ENCODE measurements around the gene BACE1-AS.
"Not testable (repeated sequence)": the region's sequence is repeated elsewhere in the genome, so short reads cannot be mapped to it uniquely, and the experiment has no call there.

The BACE1-AS gene

GRCh38 chr11:117290809-117291396 is at the start of gene BACE1-AS:
Gene BACE1-AS, plus strand, starts transcription at chr11:117291346.
- no peak for DNase-seq (ENCODE audit: low read depth in 1 of 2, low spot score in 1 of 2)

- DNase-seq (ENCODE audit: low read depth in 1 of 2, low spot score in 1 of 2) = no peak
Measured at GRCh38 chr11:117248341-117248740, 42.8 kb upstream of the BACE1-AS start.

- no peak for DNase-seq (ENCODE audit: low read depth in 1 of 2, low spot score in 1 of 2)
Measured at GRCh38 chr11:117249571-117249970, 41.6 kb upstream of the BACE1-AS start.

GRCh38 chr11:117251506-117251905 is 39.6 kb upstream of the BACE1-AS start:
- DNase-seq (ENCODE audit: low read depth in 1 of 2, low spot score in 1 of 2) = no peak

GRCh38 chr11:117255966-117256365 is 35.2 kb upstream of the BACE1-AS start:
- no peak for DNase-seq (ENCODE audit: low read depth in 1 of 2, low spot score in 1 of 2)

GRCh38 chr11:117256573-117256972 is 34.6 kb upstream of the BACE1-AS start:
- DNase-seq (ENCODE audit: low read depth in 1 of 2, low spot score in 1 of 2) = no peak

GRCh38 chr11:117258576-117258975 is 32.6 kb upstream of the BACE1-AS start:
- no peak for DNase-seq (ENCODE audit: low read depth in 1 of 2, low spot score in 1 of 2)

- DNase-seq (ENCODE audit: low read depth in 1 of 2, low spot score in 1 of 2) = no peak
Measured at GRCh38 chr11:117259417-117259816, 31.7 kb upstream of the BACE1-AS start.

GRCh38 chr11:117264624-117265323 is 26.4 kb upstream of the BACE1-AS start:
- not testable (repeated sequence) for DNase-seq (ENCODE audit: low read depth in 1 of 2, low spot score in 1 of 2)

- DNase-seq (ENCODE audit: low read depth in 1 of 2, low spot score in 1 of 2) = no peak
Measured at GRCh38 chr11:117265745-117266144, 25.4 kb upstream of the BACE1-AS start.

GRCh38 chr11:117269856-117270255 is 21.3 kb upstream of the BACE1-AS start:
- DNase-seq (ENCODE audit: low read depth in 1 of 2, low spot score in 1 of 2) = no peak

- DNase-seq (ENCODE audit: low read depth in 1 of 2, low spot score in 1 of 2) = no peak
Measured at GRCh38 chr11:117271208-117271607, 19.9 kb upstream of the BACE1-AS start.

- DNase-seq (ENCODE audit: low read depth in 1 of 2, low spot score in 1 of 2) = not testable (repeated sequence)
Measured at GRCh38 chr11:117272175-117272574, 19.0 kb upstream of the BACE1-AS start.

- DNase-seq (ENCODE audit: low read depth in 1 of 2, low spot score in 1 of 2) = no peak
Measured at GRCh38 chr11:117273550-117274289, 17.4 kb upstream of the BACE1-AS start.

- no peak for DNase-seq (ENCODE audit: low read depth in 1 of 2, low spot score in 1 of 2)
Measured at GRCh38 chr11:117278347-117278746, 12.8 kb upstream of the BACE1-AS start.

GRCh38 chr11:117279711-117280376 is 11.3 kb upstream of the BACE1-AS start:
- no peak for DNase-seq (ENCODE audit: low read depth in 1 of 2, low spot score in 1 of 2)

- DNase-seq (ENCODE audit: low read depth in 1 of 2, low spot score in 1 of 2) = no peak
Measured at GRCh38 chr11:117281159-117281558, 10.0 kb upstream of the BACE1-AS start.

- DNase-seq (ENCODE audit: low read depth in 1 of 2, low spot score in 1 of 2) = no peak
Measured at GRCh38 chr11:117281869-117282268, 9.3 kb upstream of the BACE1-AS start.

- no peak for DNase-seq (ENCODE audit: low read depth in 1 of 2, low spot score in 1 of 2)
Measured at GRCh38 chr11:117282956-117283355, 8.2 kb upstream of the BACE1-AS start.

- DNase-seq (ENCODE audit: low read depth in 1 of 2, low spot score in 1 of 2) = no peak
Measured at GRCh38 chr11:117284053-117284452, 7.1 kb upstream of the BACE1-AS start.

GRCh38 chr11:117286588-117286987 is 4.6 kb upstream of the BACE1-AS start:
- DNase-seq (ENCODE audit: low read depth in 1 of 2, low spot score in 1 of 2) = no peak

- DNase-seq (ENCODE audit: low read depth in 1 of 2, low spot score in 1 of 2) = no peak
Measured at GRCh38 chr11:117287668-117288067, 3.5 kb upstream of the BACE1-AS start.
